Measurements from ENCODE around the gene LTBP1.
"Not testable (repeated sequence)": the region's sequence is repeated elsewhere in the genome, so short reads cannot be mapped to it uniquely, and the experiment has no call there.

LTBP1 gene

DNA sequence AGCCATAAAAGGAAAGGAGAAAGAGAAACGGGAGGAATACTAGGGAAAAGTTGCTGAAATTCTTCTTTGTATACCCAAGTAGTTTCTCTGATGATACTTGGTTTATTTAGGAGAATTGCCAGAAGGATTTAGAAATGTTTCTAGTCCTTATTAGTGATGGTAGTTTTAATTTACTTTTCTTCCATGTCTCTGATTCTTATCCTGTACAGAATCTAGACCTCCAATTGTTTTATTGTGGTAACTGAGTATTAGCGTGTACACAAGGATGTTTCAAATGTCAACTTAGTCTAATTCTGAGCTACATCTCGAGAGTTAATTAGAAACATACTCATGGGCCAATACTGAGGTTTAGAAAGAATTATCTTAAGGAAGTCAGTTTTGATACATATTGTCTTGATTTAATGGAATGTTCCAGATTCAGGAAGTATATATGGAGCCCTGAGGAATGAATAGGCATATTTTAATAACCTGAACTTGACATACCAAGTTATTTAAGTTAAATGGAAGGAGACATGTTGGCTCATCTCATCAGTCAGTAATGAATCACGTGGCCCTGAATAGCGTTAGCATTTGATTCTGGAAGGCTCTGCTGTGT is 219.6 kb downstream of the LTBP1 start:
- DNase-seq = no peak

DNA sequence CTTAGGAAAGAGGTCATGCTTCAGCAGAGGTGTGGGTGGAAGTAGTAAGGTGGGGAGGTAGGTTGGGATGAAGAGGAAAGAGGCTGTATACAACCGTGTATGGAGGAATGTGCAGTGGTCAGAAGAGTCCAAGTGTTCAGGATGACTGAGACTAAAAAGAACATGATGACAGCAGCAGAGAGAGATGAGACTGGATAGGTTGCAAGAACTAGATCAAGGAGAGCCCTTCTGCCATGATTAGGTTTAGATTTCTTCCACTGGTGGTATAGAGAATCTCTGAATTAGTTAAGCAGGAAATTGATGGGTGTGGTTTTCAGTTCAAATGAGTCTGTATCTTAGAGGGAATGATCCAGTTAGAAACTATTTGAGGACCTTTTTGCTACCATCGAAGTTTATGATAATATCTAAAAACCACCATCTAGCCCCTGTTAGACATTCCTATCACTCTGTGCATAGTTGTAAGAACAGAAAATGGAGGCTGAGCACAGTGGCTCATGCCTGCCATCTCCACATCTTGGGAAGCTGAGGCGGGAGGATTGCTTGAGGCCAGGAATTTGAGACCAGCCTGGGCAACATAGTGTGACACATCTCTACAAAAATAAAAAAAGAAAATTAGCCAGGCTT is 221.0 kb downstream of the LTBP1 start:
- no peak for DNase-seq

DNA sequence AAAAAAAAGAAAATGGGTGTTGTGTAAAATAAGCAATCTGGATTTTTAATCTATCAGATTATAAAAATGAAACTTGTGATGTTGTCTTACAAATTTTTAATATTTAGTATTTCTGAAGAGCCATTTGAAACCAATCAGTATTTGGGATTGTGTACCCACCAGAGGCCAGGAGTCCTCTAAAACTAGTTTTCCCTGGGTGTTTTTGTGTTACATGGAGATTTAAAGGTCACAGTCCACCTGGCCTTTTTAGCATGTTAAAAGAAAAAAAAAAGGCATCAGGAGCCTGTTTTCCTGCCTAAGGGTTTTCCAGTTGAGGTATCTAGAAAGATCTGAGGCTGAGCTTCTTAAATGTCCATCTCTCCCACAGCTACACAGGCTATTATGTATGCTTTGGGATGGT is 221.7 kb downstream of the LTBP1 start:
- DNase-seq = no peak

DNA sequence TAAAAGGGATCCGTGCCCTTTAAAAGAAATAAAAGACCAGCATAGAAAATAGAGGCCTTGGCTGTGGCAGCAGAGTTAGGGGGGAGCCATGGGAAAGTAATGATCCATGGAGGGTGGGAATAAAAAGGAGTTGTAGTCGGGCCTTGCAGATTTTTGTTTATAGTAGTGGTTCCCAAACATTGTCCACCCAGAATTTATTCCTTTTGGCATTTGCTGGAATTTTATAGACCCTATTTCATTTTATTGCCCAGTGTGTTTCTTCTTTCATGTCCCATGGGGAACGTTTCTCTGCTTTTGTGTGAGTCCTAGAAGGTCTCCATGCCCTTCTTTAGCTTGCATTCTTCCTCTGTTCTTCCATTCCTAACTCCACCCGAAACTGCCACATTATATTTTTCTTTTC is 222.2 kb downstream of the LTBP1 start:
- DNase-seq = no peak

DNA sequence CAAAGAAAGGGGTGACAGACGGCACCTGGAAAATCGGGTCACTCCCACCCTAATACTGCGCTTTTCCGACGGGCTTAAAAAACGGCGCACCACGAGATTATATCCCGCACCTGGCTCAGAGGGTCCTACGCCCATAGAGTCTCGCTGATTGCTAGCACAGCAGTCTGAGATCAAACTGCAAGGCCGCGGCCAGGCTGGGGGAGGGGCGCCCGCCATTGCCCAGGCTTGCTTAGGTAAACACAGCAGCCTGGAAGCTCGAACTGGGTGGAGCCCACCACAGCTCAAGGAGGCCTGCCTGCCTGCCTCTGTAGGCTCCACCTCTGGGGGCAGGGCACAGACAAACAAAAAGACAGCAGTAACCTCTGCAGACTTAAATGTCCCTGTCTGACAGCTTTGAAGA is 223.5 kb downstream of the LTBP1 start:
- DNase-seq = not testable (repeated sequence)

DNA sequence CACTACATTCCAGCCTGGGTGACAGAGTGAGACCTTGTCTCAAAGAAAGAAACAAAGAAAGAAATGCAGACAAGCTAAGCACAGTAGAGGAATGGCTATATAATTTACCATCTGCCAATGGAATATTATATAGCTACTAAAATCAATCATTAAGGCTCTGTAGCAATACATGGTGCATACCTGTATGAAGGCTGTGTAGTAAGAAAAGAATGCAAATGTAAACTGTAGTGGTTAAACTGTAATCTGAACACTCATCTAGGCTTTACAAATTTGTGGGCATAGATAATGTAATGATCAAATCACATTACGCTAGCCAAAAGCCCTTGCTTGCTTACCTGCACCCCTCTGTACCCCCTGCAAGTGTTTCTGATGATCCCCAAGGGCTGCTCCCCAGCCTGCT is 230.9 kb downstream of the LTBP1 start:
- DNase-seq = no peak

DNA sequence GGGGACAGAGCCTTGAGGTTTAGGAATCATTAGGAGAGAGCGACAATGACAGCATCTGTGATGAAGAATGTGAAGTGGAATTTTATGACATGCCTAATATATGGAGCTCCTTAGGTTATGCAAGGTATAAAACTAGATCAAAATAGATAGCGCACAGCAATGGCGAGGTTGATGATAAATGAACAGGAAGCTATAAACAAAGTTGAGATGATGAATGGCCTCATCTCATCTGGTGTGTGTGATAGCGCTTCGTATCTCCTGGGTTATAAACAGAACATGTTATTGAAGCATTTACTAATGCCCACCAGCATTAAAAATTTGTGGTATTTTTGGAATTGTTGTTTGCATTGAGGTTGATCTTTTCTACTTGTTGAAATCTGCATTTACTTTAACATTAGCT is 231.5 kb downstream of the LTBP1 start:
- no peak for DNase-seq

DNA sequence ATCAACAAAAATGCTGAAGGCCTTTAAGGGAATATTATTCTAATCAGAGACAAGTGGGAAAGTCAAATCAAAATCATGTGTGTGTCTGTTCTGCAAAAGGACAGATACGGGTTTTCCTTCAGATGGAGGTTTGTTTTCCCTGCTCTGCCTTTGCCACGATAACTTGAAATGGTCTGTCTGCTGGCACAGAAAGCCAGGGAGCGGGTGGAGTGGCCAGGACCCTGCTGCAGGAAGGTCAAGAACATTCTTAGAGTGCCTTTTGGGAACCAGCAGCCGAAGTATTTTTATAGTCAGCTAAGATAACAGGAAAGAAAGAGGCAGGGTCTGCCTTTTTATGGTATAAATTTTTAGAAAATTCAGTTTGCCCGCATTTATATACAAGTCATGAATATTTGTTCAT is 234.2 kb downstream of the LTBP1 start:
- no peak for DNase-seq

DNA sequence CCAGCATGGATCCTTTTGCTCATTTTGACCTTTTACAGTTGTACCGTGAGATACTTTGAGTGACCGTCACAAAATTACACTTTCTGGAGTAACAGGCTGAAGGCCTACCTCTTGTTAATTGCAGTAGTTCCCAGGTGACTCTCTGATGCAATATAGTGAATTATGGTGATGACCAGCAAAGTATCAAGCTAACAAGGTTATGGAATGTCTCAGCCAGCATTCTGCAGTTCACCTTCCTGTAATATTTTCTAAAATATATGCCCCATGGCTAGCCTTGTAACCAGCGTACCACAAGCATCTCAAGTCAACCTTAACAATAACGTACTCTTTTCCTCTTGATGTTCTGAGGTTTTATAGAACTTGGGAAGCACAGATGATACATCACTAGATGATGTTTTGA is 234.7 kb downstream of the LTBP1 start:
- DNase-seq = no peak

DNA sequence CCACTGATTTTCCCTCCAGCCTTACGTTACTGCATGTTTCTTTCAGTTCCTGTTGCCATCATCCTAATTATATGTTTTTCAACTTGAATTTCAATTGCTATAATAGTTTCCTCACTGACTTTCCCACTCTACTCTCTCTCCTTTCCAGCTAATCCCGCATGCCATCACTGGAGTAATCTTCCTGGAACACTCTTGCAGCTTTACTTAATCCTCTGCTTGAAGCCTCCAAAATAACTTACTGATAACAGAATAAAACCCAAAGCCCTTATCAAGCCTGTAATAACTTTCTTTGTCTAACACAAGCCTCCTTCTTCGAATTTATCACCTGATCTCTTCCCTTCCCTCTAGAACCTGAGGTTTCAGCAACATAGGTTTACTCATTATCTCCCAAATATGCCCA is 237.3 kb downstream of the LTBP1 start:
- no peak for DNase-seq

DNA sequence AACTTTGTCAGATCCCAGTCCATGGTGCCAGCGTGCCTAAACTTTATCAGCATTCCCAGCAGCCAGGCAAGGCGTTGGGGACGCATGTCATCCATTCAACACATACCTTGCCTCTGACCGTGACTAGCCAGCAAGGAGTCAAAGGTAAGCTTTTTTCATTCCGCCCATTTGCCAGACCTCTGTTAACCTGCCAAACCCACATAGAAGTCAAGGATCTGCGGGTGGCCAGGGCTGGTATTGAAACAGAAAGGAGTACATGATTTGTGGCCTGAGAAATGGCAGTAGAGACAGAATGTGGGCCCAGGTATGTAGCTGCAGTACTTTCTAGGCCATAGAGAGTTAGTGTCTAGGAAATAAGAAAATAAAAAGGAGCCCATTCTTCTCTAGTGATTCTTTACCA is 240.2 kb downstream of the LTBP1 start:
- no peak for DNase-seq

DNA sequence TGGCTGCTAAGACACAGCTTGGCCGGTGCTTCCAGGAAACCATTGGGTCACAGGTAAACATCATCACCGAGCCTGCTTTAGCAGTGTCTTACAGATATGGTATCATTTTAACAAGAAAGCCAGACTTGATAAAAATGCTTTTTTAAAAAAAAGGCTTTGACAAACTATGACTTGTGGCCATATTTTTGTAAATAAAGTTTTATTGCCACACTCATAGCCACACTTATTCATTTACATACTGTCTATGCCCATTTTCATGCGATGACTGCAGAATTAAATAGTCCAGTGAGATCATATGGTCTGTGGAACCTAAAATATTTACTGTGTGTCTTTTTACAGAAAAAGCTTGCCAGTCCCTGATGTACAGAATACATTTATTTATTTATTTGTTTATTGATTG is 242.0 kb downstream of the LTBP1 start:
- DNase-seq = no peak

DNA sequence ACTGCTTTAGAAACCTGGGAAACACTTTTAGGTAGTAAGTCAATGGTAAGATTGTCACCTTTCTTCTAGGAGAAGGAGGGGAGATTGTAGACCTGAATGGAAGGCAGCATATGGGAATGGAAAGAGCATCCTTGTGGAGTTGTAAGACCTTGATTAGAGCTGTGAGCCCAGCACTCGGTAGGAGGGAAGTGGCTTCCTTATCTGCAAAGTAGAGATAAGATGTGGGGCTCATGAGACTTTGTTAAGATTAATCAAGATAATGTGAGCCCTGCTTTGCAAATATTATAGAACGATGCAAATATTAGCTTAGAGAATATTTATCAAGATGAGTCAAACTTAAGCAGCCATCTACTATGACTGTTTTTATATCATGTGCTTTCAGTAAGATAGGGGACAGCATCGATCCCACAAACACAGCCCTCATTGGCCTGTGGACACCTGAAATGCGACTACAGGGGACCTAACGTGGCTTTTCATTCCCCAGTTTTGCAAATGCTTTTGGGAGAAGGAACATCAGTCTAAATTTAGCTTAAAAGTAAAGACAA is 243.7 kb downstream of the LTBP1 start:
- DNase-seq = no peak

DNA sequence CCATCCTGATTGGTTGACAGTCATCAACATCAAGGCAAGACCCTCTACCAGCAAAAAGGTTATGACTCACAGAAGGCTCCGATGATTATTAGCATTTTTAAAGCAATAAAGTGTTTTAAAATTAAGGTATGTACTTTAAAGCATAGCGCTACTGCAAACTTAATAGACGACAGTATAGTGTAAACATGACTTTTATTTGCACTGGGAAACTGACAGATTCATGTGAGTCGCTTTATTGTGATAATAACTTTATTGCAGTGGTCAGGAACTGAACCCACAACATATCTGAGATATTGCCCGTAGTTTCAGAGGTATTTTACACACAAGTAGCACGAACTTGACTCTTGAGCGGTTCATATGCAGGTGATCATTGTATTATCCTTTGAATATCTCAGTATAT is 249.1 kb downstream of the LTBP1 start:
- DNase-seq = no peak

DNA sequence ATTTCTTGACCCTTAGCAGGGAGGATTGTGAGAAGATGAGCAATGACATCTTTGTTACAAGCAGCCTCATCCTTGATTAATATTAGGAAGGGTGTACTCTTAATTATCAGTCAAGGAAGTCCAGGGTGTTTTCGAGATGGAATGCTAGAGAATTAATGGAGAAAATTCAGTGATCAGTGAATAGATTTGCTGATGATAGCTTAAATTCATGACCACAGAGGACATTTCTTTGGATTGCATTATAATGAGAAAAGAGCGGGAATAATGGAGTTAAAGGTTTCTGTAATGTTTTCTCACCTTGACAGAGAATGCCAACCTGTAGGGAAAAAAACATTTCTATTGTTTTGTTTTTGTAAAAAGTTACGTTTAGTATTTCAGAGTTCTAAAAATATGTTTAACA is 249.9 kb downstream of the LTBP1 start:
- no peak for DNase-seq

DNA sequence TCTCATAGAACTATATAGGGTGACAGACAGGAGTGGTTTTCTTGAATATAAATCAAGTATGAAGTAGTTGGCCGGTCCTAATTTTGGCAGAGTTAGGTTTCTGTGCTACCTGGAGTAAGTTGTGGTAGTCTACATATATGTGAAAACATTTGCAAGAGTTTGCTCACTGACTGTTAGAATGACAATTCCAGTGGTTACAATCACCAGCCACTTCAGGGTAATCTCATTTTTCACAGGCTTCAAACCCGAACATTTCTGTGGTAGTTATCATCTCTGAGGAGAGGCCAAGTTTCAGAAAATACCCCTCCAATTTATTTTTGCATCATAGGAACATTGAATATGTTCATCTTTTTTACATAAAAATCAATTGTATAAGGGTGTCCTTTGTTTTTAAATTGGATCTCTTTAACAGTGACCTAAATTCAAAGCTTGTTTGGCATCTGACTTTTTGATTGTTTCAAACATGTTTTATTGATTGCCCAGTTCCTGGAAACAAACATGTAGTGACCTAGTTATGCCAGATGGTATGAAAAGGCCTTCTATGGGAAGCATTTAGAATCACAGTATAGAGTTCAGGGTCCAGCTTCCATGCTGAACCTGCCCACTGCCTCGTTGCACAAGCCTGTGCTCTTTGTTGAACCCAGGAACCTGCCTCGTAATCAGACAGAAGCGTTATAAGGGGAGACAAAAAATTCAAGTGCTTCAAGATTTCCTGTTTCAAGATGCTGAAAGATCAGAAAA is 250.6 kb downstream of the LTBP1 start:
- no peak for DNase-seq

DNA sequence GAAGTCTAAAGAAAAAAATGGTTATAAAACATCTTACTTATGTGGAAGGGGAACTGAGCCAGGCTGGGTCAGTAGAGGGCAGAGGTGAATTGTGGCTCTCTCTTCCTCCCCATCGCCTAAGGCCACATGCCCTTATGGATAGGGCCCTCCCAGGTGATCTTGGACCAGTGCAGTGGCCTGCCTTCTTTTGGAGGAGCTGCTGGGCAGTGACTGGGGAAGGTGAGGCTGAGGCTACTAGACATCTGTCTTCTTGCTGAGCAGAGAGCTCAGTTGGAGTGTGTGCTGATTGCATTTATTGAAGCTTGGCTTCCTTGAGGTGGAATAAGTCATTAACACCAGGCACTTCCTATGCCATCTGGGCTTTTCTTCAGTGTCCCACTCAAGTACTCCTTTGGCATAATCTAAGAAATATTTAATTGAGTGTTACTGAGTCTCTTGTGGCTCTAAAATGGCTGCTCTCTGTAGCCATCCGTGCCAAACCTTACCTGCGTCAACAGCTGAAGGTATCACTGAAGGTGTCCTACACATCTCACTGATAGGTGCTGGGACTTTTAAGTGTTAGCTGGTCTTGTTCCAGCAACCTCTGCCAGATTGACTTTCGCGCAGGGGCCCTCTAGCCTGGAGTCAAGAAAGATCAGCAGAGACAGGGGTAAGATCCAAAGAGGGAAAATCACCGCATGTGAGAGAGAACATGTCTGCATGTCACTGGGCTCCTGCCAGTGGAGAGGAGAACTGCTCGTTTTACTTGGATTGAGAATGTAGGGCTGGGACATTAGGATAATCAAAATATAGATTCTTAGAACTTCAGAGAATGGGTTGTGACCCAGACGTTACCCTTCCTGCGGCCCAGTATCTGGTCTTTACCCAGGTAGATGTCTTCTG is 256.1 kb downstream of the LTBP1 start:
- no peak for DNase-seq

DNA sequence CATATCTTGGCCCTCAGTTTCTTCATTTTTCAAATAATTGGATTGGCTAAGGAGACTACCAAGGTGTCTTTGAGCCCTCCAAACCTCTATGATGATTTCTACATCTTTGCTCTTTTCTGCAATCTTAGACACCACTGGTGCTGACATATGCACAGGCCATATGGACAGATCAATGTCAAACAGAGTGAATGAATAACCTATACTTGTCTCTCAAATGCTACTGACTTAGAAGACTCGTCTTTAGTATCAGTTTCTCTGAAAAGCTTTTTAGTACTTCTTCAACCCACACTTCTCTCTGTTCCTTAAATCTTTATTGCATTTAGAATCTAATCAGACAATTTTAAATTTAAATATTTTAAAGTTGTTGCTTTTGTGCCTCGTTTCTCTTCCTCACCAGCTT is 258.2 kb downstream of the LTBP1 start:
- no peak for DNase-seq

DNA sequence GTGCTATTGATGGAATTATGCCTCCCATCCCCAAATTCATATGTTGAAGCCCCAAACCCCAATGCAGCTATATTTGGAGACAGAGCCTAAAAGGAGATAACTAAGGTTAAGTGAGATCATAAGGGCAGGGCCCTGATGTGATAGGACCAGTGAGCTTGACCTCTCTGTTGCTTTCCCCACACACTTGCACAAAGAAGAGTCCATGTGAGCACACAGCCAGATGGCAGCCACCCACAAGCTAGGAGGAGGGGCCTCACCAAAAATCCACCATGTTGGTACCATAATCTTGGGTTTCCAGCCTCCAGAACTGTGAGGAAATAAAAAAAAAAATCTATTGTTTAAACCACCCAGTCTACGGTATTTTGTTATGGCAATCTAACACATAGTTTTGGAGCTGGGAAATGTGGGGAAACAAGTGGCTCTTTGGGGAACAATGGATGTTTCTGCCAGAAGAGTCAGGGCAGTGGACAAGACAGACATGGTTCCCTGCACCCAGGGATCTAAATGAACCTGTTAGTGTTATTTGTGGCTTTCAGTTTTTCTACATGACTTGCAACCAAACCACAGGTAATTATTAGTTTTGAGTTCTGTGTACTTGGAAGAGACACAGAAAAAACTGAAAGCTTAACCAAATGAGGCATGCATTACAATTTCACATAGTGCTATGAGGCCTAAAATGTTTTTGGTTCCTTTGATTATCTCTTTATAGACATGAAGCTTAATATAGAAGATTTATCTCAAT is 259.1 kb downstream of the LTBP1 start:
- no peak for DNase-seq

DNA sequence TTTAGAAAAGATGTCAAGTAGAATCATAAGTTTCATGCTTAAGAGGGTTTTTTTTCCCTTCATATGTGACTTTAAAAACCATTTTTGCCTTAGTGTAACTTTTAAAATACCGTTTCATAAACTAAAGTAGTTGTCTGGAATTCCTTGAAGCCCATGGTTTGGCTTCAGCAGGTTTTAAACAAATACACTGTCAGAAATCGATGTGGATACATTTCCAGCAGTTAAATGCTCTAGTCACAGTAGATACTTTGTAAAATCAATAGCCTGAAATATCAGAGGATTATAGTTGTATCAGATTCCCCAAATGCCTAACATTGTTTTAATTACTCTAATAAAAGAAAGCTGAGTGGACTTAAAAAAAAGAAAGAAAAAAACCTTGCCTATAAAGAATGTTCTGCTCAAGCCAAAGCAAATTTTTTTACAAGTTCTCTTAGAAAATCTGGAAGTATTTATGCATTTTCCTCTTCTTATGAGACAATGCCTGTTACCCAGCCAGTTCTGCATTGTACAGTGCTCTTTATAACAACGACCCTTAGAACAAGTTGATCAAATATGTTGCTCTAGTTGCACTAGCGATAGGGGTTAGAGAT is 260.5 kb downstream of the LTBP1 start:
- no peak for DNase-seq

DNA sequence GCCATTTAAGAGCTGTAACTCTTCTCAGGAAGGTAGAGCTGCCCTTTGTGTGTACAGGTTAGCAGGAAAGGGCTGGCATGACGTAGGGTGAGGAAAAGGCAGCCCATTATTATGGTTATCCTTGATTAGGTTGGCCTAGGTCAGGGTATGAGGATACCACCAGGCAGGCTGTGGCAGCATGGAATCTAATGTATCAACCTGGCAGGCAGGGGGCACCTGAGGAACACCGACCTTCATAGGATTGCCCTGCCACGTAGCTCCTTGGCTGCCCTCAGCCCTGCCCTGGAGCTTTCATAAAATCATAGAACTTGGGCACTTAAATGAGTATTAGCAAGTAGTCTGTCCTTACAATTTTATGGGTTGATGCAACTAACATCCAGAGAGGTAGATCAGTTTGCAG is 261.6 kb downstream of the LTBP1 start:
- no peak for DNase-seq

DNA sequence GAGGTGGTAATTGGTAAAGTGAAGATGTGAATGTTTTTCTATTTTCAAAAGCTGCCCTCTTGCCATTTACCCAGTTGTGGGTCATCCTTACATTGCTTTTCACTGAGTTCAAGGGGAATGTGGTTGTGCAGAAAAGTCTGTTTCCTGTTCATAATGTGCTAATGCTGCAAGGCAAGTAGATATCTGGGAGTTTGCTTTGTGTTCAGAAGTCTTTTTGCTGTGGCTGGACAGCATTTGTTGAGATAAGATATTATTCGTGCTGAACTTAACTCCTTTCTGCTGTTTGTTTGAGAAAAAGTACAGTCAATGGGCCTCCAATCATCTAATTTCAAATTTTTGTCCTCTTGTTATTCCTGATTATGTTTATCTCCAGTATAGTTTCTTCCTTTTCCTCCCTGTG is 263.2 kb downstream of the LTBP1 start:
- no peak for DNase-seq
